Endothelial cell of umbilical vein (primary cell): Measurements from ENCODE around the gene BCL2L2. TPM values are rescaled to one million over a fixed set of nuclear protein-coding genes. Genes with fewer than 3 reads are reported as not detected.

Source experiments
- BruUV-seq: library from RNA; stranded (reverse); fragments of 400-500 nt; replicated peaks from 2 replicates; lab custom pipeline; 2021; lab: Mats Ljungman, UMichigan
- CTCF ChIA-PET: fragments of 300-600, 350-600 bp; sonication (Branson Sonifier 250); formaldehyde crosslinking; loops from one replicate; lab custom pipeline; 2021; ENCODE audit warnings: antibody characterized with exemption, inconsistent platforms; lab: Charles Lee
- POLR2A ChIA-PET: fragments of 300-600, 350-600 bp; sonication (Branson Sonifier 250); formaldehyde crosslinking; loops from one replicate; lab custom pipeline; 2021; ENCODE audit warnings: antibody characterized with exemption, inconsistent platforms; lab: Charles Lee
- DNase-seq: peaks from one replicate; pipeline ENCODE4 v3.0.0-alpha.2; 2011; ENCODE audit warnings: low read depth, low spot score
- FAIRE-seq: peaks from 2 replicates; lab custom pipeline; 2011; peaks lifted over from hg19 to GRCh38; lab: Jason Lieb, UNC
- H2AFZ ChIP-seq: 2 replicates; pipeline ENCODE4 v1.6.0; 2012; ENCODE audit warnings: low read depth, low read length, control low read depth, inconsistent platforms
- H3K27ac ChIP-seq: 2 replicates; pipeline ENCODE4 v1.5.1; 2011; ENCODE audit warnings: low read depth, mild to moderate bottlenecking, control low read depth, low read length, moderate library complexity; ENCODE audit not compliant: insufficient read depth
- H3K27me3 ChIP-seq, 2 experiments: 2 replicates each; pipeline versions ENCODE4 v1.6.0 to v1.6.1; 2011; ENCODE audit warnings: low read length in 2 of 2, mixed read lengths in 1 of 2; ENCODE audit not compliant: control insufficient read depth in 2 of 2, insufficient read depth in 2 of 2
- H3K36me3 ChIP-seq, 2 experiments: 2 replicates in 1 of 2; 3 replicates in 1 of 2; pipeline ENCODE4 v1.5.1; 2011; ENCODE audit warnings: low read length in 2 of 2, mild to moderate bottlenecking in 1 of 2, moderate library complexity in 1 of 2; ENCODE audit not compliant: control insufficient read depth in 2 of 2, insufficient read depth in 2 of 2; ENCODE audit errors: extremely low read depth in 1 of 2
- H3K4me1 ChIP-seq: 3 replicates; pipeline ENCODE4 v1.5.1; 2011; ENCODE audit warnings: mild to moderate bottlenecking, low read length; ENCODE audit not compliant: control insufficient read depth, insufficient read depth; ENCODE audit errors: extremely low read depth
- H3K4me2 ChIP-seq: 2 replicates; pipeline ENCODE4 v1.6.1; 2011; ENCODE audit warnings: low read length, control low read depth, mixed read lengths; ENCODE audit not compliant: insufficient read depth
- H3K4me3 ChIP-seq, 3 experiments: fragments of 200-600 bp in 1 of 3; sonication (generic), shearing (Covaris generic) in 1 of 3; replicated peaks in 1 of 3; 2 replicates each; pipeline ENCODE4 v1.5.1; 2011 to 2016; ENCODE audit warnings: control low read depth in 3 of 3, low read length in 3 of 3, mild to moderate bottlenecking in 2 of 3, inconsistent platforms in 1 of 3, low read depth in 1 of 3, moderate library complexity in 1 of 3; ENCODE audit not compliant: insufficient read depth in 1 of 3
- H3K79me2 ChIP-seq: 2 replicates; pipeline ENCODE4 v1.6.0; 2012; ENCODE audit warnings: low read length, inconsistent platforms; ENCODE audit not compliant: control insufficient read depth, insufficient read depth
- H3K9ac ChIP-seq: replicated peaks from 2 replicates; pipeline ENCODE3; 2011; ENCODE audit warnings: low read length, control low read depth; ENCODE audit not compliant: insufficient read depth; ENCODE audit errors: extremely low read depth
- H3K9me1 ChIP-seq: replicated peaks from 3 replicates; pipeline ENCODE4 v1.6.0; 2011; ENCODE audit warnings: mild to moderate bottlenecking, low read length; ENCODE audit not compliant: control insufficient read depth, insufficient read depth; ENCODE audit errors: extremely low read depth
- H3K9me3 ChIP-seq: replicated peaks from 2 replicates; pipeline ENCODE4 v1.5.1; 2012; ENCODE audit warnings: low read length, inconsistent platforms; ENCODE audit not compliant: control insufficient read depth, insufficient read depth
- H4K20me1 ChIP-seq: replicated peaks from 2 replicates; pipeline ENCODE3; 2011; ENCODE audit warnings: mild to moderate bottlenecking, low read length; ENCODE audit not compliant: control insufficient read depth, insufficient read depth; ENCODE audit errors: extremely low read depth
- CTCF ChIP-seq, 2 donors: IDR thresholded peaks; 1 replicate in 1 of 2; 2 replicates in 1 of 2; pipeline ENCODE4 v1.5.1; 2011; ENCODE audit warnings: low read length in 2 of 2, mild to moderate bottlenecking in 2 of 2, moderate library complexity in 2 of 2, control low read depth in 1 of 2, inconsistent platforms in 1 of 2, low read depth in 1 of 2; ENCODE audit not compliant: insufficient read depth in 1 of 2; ENCODE audit errors: extremely low read depth in 1 of 2
- FOS ChIP-seq: IDR thresholded peaks from 2 replicates; pipeline ENCODE4 v1.6.1; 2011; ENCODE audit warnings: mild to moderate bottlenecking, low read length, moderate library complexity, borderline replicate concordance; ENCODE audit not compliant: insufficient read depth
- JUN ChIP-seq: IDR thresholded peaks from 2 replicates; pipeline ENCODE4 v1.6.1; 2011; ENCODE audit warnings: borderline replicate concordance, low read depth; ENCODE audit not compliant: insufficient read length, insufficient read depth
- MAX ChIP-seq: IDR thresholded peaks from 2 replicates; pipeline ENCODE4 v1.6.1; 2011; ENCODE audit not compliant: insufficient read depth, insufficient read length
- MYC ChIP-seq: IDR thresholded peaks from one replicate; pipeline ENCODE4 v1.6.1; 2011; ENCODE audit warnings: mild to moderate bottlenecking, low read depth, low read length
- POLR2AphosphoS5 ChIP-seq: IDR thresholded peaks from 2 replicates; pipeline ENCODE4 v1.6.1; 2012; ENCODE audit warnings: low read depth, mild to moderate bottlenecking, control low read depth, low read length, moderate library complexity; ENCODE audit not compliant: insufficient read depth
- dilution Hi-C: fragments of 300-500 bp; cut with MboI; formaldehyde crosslinking; loops from one replicate; pipeline ENCODE4 v1.15.0; 2019; ENCODE audit warnings: low sequenced_read_pairs; ENCODE audit not compliant: extremely low pct_ligation_motif_present
- intact Hi-C: fragments of 100-400 bp; cut with micrococcal nuclease; formaldehyde crosslinking; loops from one replicate; pipeline ENCODE4 v1.10.0; 2022
- polyA plus RNA-seq, 4 experiments: library from polyadenylated mRNA; depleted of rRNA in 3 of 4; stranded (reverse) in 3 of 4; unstranded in 1 of 4; fragments of >200 nt; gene quantifications; 2 replicates each; pipeline versions ENCODE4 v1.2.1 to v1.2.3, GENCODE V29; 2011 to 2012; ENCODE audit warnings: missing spikeins in 1 of 4
- total RNA-seq: library from RNA; stranded (reverse); gene quantifications from 2 replicates; pipeline ENCODE4 v1.2.3, GENCODE V29; 2021

Gene BCL2L2
- total and polyA plus RNA-seq, 2 donors (not counting 3 experiments of a cell fraction or from before 2014, with no cell fraction given), result 19.9 to 24.3 TPM

- Histone ChIP-seq H3K4me1 (no peaks in the 10 kb centered on the region), H2AFZ (no peak overlapping the region), H4K20me1 (no peaks in the 10 kb centered on the region), H3K79me2 (no peaks in the 10 kb centered on the region), H3K9ac (no peak overlapping the region), H3K27me3 (no peaks in the 10 kb centered on the region), H3K4me2 (no peak overlapping the region), H3K4me3 (no peak overlapping the region), H3K9me1 (no peaks in the 10 kb centered on the region), H3K36me3 (peaks cover 0 to 7% of the 10 kb centered on the region in 2 experiments), H3K27ac (no peak overlapping the region), H3K9me3 (no peaks in the 10 kb centered on the region)
- ChIA-PET CTCF (no interaction called here), POLR2A (no interaction called here)
- dilution Hi-C loops (no loop called here), intact Hi-C loops (no loop called here)
- BruUV-seq, result no TSS peak
- DNase-seq (no peak), FAIRE-seq (no peak)
- TF ChIP-seq FOS (no peak), POLR2AphosphoS5 (no peak), CTCF (IDR thresholded peaks at IDR 0.05; ENCODE audit: extremely low read depth in 1 of 2, insufficient read depth in 1 of 2, low read depth in 1 of 2, low read length in 2 of 2) (no peak), JUN (no peak), MAX (no peak), MYC (no peak)
Measured at GRCh38 chr14:23275412-23275811, 31.2 kb upstream of the BCL2L2 start.
